GM12878 (cell line): ENCODE results near the gene PTPN14. TPM values are rescaled to one million over a fixed set of nuclear protein-coding genes. Genes with fewer than 3 reads are reported as not detected.

ENCODE experiments used
- BHLHE40 ChIP-seq, 2 experiments: fragments of 450-650 bp in 1 of 2; IDR thresholded peaks; 2 replicates each; pipeline ENCODE4 v1.6.1; 2011 to 2017; ENCODE audit warnings: low read depth in 2 of 2, borderline replicate concordance in 1 of 2, improper control_type of control experiment in 1 of 2, low read length in 1 of 2, mild to moderate bottlenecking in 1 of 2
- CBX3 ChIP-seq: fragments of 200-600 bp; sonication (generic); IDR thresholded peaks from 2 replicates; pipeline ENCODE4 v1.6.1; 2016; ENCODE audit warnings: low read depth, borderline replicate concordance
- CEBPB ChIP-seq, 2 experiments: fragments of 150-350 bp in 1 of 2; IDR thresholded peaks; 2 replicates each; pipeline ENCODE4 v1.6.1; 2012 to 2014; ENCODE audit warnings: low read depth in 2 of 2, low read length in 2 of 2, borderline replicate concordance in 1 of 2, inconsistent platforms in 1 of 2
- CREB1 ChIP-seq: IDR thresholded peaks from 2 replicates; pipeline ENCODE4 v1.6.1; 2012; ENCODE audit warnings: low read depth, mild to moderate bottlenecking, inconsistent platforms
- CREM ChIP-seq: IDR thresholded peaks from 2 replicates; pipeline ENCODE4 v1.6.1; 2014; ENCODE audit warnings: antibody characterized with exemption, low read depth
- GABPA ChIP-seq: IDR thresholded peaks from 2 replicates; pipeline ENCODE4 v1.6.1; 2014; ENCODE audit warnings: antibody characterized with exemption, low read depth, mild to moderate bottlenecking, inconsistent platforms
- HDAC6 ChIP-seq: fragments of 200-600 bp; sonication (generic); IDR thresholded peaks from one replicate; pipeline ENCODE4 v1.8.0; 2017; ENCODE audit warnings: antibody characterized with exemption; ENCODE audit not compliant: unreplicated experiment
- NFIC ChIP-seq: IDR thresholded peaks from 2 replicates; pipeline ENCODE4 v1.6.1; 2012; ENCODE audit warnings: low read depth, mild to moderate bottlenecking, inconsistent platforms, low read length, moderate library complexity
- RFX5 ChIP-seq: IDR thresholded peaks from 2 replicates; pipeline ENCODE4 v1.6.1; 2011; ENCODE audit warnings: low read depth, low read length, improper control_type of control experiment
- ZBTB40 ChIP-seq: fragments of 450-650 bp; IDR thresholded peaks from 2 replicates; pipeline ENCODE4 v1.6.1; 2016; ENCODE audit warnings: mild to moderate bottlenecking, moderate library complexity, borderline replicate concordance
- ZNF217 ChIP-seq: fragments of 450-650 bp; IDR thresholded peaks from 2 replicates; pipeline ENCODE4 v1.6.1; 2017; ENCODE audit warnings: antibody characterized with exemption, mild to moderate bottlenecking
- polyA plus RNA-seq, 11 experiments: library from polyadenylated mRNA; depleted of rRNA in 4 of 11; unstranded in 6 of 11; stranded (reverse) in 5 of 11; fragments of >200 nt; fragmentation: Nextera tagmentation in 4 of 11; fragmentation: Illumina TruSeq in 1 of 11; extraction: Ambion mirVana in 4 of 11; extraction: Trizol in 1 of 11; gene quantifications; 1 replicate in 1 of 11; 2 replicates in 10 of 11; pipeline versions ENCODE4 v1.2.1 to v1.2.3, GENCODE V29; 2011 to 2016; ENCODE audit warnings: inconsistent platforms in 2 of 11, missing spikeins in 2 of 11, low read depth in 1 of 11
- total RNA-seq, 4 experiments: library from RNA; depleted of rRNA in 3 of 4; stranded (reverse); fragments of >200 nt in 3 of 4; fragmentation: Illumina TruSeq in 1 of 4; extraction: Trizol in 1 of 4; gene quantifications; 2 replicates each; pipeline versions ENCODE4 v1.2.1 to v1.2.3, GENCODE V29; 2013 to 2021

The PTPN14 gene
- total and polyA plus RNA-seq, 10 of the 15 experiments (the other 5 are each of a cell fraction or from before 2014, with no cell fraction given), result 0.05 to 5.1 (median 0.44) TPM

DNA sequence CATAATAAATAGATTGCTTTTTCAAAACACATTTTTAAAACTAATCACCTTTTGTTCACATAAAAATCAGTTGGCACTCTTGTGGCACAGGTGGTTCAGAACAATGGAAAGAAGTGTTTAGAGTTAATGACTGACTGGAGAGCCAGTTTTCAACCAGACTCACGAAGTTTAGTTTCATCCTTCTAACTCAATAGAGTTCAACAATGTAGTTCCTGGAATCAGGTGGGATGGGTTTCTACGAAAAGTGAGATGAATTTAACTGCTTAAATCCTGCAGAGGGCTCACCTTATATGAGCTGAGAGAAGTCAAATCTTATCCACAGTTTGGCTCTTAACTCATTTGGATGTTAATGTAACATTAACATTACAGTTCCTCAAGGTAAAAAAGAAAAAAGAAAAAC, 153.9 kb downstream of the PTPN14 start (continued):
- TF ChIP-seq ZBTB40 (no peak), RFX5 (no peak), NFIC (no peak), ZNF217 (no peak), GABPA (no peak), CEBPB (IDR thresholded peaks at IDR 0.05; ENCODE audit: borderline replicate concordance in 1 of 2, low read depth in 2 of 2, low read length in 2 of 2) (no peak), CREB1 (no peak), CREM (no peak), CBX3 (no peak), HDAC6 (no peak), BHLHE40 (IDR thresholded peaks at IDR 0.05; ENCODE audit: borderline replicate concordance in 1 of 2, low read depth in 2 of 2, low read length in 1 of 2) (no peak)
